ENCODE results near the gene PPOX. TPM values are rescaled to one million over a fixed set of nuclear protein-coding genes. Genes with fewer than 3 reads are reported as not detected.

Gene PPOX
- total RNA-seq, 1 donor from 2014 or later, result 24.9 TPM

DNA sequence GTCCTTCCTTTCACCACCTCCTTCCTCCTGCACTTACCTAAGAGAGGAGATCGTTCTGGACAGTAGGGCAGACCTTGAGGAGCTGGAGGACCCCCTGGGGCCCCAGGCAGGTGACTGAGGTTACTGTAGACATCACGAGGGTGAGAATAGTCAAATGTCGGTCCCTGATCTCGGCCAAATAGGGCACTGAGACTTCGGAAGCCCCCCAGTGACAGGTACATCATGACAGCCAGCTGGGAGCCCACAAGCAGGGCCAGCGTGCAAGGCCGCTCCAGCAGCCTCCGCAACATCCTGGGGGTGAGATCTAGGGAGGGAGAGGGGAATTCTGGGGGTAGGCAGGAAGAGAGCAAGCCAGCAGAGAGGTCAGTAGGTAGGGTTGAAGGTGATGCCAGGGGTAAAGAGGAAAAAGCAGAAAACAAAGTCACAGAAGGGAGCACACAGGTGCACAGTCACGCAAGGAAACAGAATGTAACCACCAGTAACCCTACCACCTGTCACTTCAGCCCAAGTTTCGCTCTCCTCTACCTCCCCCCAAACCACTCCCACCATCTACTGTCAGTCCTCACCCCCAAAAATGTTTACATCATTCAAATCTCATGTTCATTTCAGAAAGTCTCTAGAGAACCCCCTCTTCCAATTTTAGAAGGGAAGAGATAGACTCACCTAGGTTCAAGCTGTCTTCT, 9.7 kb downstream of the PPOX start:
- no peak for DNase-seq (ENCODE audit: low read depth)

DNA sequence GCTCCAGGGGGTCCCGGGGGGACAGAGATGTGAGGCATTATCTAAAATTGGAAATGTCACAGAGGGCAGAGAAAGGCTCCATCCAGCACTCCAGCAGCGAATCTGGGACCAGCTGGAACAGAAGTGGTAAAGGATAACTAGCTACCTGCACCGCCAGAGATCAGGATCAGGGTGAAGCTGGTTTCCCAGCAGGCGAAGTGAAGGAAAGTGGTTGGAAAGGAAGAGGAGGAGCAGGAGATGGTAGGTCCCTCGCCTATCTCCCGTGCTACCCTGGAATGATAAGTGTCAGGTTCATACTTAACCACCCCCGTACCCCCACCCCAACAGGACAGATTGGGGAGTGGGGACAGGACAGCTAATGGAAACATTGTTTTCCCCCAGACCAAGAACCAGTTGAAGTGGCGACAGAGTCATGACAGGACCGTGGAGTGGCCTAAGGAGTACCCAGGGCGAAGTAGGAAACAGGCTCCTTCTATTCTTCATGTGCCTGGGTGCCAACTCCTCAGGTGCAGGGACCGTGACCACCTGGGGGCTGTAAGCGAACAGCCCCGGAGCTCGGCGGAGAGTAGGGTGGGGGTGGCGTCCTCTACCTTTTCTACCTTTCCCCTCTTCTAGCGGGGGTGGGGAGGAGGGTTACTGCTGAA, 10.4 kb downstream of the PPOX start:
- DNase-seq (ENCODE audit: low read depth), result no peak

DNA sequence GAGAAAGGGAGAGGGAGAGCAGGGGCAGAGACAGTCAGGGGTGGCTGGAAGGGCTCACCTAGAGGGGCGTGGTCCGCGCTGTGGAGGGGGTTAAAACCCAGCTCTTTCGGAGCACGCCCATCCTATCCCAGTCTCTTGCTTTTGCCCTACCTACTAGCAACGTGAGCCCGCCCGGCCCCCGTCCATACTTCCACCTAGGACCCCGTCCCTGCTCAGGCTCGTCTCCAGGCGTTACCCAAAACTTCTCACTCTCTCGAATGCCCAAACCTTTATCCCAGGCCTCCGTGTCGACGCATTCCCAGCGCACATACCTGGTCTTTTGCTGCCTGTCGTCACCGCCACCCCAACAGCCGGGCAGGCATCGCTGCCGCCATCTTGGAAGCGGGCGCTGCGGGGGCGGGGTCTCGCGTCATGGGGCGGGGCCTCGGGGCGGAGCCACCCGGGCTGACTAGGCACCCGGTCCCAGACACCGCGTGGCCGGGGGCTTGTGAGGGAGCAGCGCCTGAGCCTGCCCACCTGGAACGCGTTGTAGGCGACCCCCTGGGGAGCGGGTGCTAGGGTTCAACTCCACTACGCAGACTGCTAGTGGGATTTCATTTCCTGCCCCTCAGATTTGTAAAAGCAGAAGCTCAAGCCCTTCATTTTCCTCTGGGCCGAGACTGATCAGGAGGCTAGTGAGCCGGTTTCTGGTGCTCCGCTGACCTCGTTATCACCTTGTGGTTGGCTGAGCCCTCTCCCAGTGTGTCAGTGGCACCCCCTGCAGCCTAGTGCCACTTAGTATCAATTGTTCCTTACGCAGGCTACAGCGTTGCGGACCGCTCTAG, 11.1 kb downstream of the PPOX start, which contains the start of gene B4GALT3:
Gene B4GALT3 (minus strand): TSS at position 396 of the 824 bp plus-strand sequence. CDS start 1,447 bp downstream, outside the sequence.
- DNase-seq (ENCODE audit: low read depth), result peak; percentile 41

DNA sequence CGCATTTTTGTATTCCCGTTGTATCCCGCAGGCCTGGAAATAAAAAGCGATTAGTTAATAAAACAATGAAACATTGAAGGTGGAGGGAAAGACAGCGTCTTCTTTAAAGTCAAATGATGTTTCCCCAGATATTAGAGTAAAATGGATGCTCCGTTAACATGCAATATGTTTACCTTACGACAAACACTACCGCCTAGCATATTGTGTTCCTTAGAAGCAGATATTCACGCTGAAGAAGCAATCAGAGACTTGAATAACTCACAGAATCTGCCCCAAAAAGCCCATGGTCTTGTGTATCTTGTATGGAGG, 11.7 kb downstream of the PPOX start:
- no peak for DNase-seq (ENCODE audit: low read depth)

DNA sequence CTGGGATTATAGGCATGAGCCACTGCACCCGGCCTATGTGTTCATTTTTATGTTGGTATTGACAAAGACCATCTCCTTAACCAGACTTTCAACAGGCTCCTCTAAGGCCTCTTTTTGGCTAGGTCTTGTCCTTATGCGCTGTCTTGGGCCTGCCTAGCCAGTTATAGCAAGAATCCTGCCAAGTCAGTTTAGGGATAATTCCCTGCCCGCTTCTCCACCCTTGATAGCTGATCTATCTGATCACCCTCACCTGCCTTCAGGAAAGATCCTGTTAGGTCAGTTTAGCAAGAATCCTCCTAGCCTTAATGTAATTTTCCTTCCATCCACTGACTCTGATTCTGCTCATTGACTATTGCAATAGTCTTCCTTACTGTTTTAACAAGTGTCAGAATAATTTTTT, 13.5 kb downstream of the PPOX start:
- DNase-seq (ENCODE audit: low read depth), result no peak

DNA sequence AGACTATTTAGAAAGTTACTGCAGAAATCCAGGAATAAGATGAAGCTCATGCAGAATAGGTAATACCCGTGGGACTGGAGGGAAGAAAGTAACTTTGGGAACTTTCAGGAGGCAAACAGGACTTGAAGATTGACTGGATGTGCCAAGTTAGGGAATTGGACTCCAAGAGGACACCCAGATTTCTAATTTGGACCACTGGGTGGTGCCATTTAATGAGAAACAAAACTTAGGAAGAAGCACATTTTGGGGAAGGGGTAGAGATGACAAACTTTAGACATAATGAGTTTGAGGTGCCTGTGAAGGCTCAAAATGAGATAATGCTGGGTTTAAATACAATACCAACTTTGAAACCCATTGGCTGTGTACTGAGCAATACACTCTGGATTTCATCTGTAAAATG, 14.4 kb downstream of the PPOX start:
- DNase-seq (ENCODE audit: low read depth), result no peak

DNA sequence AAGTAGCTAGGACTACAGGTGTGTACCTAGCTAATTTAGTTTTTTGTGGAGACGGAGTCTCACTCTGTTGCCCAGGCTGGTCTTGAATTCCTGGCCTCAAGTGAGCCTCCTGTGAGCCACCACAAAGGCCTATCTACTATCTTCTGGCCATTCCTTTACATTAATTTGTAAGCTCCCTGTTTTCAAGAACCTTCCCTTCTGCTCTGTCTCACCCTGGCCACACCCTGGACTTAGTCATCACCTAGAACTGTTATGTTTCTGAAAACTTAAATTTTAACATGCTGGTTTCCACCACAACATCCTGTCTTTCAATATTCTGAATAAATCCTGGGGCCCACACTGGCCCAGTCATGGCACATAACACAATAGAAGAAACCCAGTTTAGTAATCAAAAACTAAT, 16.0 kb downstream of the PPOX start:
- DNase-seq (ENCODE audit: low read depth), result peak; percentile 40

DNA sequence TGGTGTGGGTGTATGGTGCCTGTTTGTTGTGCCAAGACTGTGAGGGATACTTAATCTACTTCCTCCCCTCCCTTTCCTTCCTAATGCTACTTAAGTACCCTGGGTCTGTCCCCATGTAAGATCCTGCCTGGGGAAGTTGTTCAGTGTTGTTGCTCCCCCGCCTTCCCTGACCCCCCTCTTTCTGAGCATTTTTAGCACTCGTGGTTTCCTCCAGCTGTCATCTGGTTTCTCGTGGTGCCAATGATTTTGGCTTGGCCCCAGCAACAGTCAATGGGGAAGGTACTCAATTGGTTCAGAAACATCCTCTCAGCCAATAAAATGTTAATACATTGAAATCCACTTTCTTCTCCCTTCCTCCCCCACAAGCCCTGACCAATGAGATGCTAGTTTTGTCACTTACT, 19.1 kb downstream of the PPOX start:
- DNase-seq (ENCODE audit: low read depth), result no peak

DNA sequence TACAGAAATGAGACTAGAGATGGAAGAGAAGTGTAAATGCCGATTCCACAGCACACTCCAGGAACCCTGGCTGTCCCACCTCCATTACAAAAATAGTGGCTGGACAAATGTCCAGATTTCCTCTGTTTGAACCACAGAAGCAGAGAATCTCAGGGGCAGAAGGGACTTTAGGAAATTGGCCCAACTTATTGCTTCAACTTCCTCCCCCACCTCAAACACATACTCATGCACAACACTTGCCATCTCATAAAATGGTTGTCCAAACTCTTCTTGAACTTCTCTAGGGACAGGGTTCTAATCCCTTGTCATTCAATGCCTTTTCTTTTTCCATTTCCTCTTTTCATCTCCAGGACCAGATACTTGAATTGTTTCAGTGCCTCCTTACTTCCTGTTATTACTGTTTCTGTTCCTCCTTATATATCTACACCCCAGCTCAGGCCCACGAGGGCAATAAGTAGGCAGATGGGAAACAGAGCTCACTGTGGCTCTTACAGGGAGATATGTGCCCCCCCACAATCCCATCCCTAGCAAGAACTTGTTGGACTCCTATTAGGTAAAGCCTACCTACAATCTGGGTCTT, 19.6 kb downstream of the PPOX start:
- DNase-seq (ENCODE audit: low read depth), result no peak

DNA sequence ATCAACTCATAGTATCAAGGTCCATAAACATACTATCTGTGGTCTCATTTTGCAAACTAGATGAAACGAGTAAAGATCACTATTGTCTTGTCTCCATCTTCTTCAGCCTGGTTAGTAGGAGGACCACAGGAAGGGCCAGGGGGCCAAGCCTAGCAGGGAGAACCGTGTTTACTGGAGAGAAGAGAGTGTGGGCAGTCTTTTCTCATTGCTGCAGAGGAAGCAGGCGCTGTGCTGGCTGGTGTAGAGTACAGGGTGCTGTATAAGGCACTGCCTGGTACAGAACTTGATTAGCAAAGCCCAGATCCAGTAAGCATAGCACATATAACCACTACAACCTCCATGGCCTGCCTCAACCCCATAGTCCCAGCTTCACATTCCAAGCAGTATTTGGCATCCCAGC, 21.1 kb downstream of the PPOX start:
- DNase-seq (ENCODE audit: low read depth), result no peak

DNA sequence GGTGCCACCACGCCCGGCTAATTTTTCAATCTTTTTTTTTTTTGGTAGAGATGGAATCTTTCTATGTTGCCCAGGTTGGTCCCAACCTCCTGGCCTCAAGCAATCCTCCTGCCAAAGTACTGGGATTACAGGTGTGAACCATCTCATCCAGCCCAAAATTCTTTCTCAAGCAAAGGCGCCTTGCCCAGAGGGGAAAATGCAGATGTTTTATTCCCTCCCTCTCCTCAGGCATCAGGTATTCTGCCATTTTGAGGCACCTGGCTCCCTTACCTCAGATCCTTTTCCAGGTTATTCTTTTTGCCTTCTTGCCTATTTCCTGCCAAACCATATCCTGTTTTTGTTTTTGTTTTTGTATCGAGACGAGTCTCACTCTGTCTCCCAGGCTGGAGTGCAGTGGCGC, 22.2 kb downstream of the PPOX start:
- DNase-seq (ENCODE audit: low read depth), result no peak

DNA sequence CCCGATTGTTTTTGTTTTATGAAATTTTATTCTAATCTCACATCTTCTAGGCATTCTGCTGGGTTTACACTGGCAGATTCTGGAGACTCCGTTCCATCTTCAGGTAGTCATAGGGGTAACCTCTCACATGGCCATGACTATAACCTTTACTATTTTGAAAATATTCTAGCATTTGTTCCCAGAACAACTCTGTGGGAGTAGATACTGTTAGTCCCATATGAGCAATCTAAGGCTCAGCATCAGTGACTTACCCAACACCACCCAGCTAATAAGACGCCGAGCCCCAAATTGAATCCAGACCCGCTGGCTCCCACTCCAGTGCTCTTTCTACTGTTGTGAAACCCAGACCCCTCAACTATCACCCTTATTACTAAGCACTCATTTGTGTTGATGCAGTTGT, 22.8 kb downstream of the PPOX start:
- DNase-seq (ENCODE audit: low read depth), result no peak

DNA sequence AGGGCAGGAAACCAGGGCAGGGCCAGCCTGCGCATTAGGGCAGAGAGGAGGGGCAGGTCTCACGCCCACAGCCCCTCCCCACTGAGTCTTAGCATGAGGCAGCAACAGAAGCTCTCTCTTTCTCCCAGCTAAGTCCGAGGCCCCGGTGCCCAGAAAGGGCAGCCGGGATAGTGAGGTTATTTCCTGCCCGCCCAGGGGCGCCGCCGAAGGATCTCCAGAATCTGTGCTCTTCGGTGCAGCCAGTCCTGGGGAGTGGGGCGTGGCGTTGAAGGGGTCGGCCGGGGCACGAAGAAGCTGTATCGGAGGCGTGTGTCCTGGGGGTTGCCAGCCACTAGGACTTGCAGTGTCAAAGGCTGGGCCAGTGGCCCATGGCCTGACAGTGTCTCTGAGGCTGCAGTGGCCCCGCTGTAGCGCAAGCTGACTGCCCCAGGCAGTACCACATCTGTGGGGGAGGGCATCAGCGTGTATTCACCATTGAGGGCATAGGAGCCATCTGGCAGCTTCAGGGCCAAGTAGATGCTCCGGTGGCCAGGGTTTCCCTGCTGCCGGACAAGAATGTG, 24.8 kb downstream of the PPOX start:
- no peak for DNase-seq (ENCODE audit: low read depth)

DNA sequence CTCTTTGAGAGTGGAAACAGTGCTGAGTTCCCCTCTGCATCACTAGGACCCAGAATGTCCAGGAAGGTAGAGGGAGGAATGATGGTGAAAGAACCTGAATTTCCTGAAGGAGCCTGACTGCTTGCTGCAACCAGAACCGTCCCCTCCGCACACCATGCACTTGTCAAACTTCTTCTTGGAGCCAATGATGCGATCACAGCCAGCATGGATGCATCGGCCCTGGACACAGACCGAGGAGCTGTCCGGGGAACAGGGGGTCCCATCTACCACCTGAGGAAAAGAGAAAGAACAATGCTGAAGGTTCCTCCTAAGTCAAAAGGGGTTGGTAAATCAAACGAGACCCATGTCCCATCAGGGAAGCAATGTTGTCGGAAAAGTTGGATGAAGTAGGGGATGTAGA, 25.7 kb downstream of the PPOX start:
- no peak for DNase-seq (ENCODE audit: low read depth)

DNA sequence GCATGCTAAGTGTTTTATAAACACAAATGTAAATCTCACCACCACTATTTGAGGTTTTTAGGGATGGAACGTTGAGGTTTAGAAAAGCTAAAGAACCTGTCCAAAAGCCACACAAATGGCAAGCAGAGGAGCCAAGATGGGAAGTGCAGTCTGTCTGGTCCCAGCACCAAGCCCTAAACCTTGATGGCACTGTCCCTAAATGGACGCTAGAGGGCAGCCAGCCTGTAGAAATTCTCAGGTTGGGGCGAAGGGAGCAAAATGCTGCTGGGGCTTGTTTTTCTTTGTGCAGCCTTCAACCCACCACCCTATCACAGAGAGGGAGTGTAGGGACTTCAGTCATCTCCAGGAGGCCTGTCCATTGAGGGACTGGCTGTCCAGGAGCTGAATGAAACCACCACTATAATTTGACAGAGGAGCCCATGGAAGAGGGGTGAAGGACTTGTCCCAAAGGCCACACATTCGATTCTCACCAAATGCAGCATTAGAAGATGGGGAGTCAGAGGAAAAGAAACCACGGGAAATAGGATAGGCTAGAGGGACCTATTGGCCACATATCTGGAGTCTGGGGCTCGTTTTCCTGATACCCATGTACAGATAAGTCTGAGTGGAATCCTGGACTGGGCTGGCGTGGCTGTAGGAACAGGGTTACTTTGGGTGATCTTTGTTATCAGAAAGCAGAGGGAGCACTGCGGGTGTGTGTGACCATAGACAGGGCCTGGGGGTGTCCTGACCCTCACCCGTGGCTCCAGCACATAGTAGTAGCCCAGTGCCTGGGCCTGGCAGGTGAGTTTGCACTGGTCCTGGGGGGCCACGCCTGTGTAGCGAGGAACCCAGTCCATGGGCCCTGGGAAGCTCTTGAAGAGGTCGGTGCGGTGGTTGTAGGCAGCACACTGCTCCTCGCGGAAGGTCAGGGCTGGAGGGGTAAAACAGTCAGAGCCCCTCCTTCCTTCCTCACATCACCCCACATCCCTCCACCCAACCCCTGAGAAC, 26.5 kb downstream of the PPOX start:
- DNase-seq (ENCODE audit: low read depth), result peak; percentile 51

DNA sequence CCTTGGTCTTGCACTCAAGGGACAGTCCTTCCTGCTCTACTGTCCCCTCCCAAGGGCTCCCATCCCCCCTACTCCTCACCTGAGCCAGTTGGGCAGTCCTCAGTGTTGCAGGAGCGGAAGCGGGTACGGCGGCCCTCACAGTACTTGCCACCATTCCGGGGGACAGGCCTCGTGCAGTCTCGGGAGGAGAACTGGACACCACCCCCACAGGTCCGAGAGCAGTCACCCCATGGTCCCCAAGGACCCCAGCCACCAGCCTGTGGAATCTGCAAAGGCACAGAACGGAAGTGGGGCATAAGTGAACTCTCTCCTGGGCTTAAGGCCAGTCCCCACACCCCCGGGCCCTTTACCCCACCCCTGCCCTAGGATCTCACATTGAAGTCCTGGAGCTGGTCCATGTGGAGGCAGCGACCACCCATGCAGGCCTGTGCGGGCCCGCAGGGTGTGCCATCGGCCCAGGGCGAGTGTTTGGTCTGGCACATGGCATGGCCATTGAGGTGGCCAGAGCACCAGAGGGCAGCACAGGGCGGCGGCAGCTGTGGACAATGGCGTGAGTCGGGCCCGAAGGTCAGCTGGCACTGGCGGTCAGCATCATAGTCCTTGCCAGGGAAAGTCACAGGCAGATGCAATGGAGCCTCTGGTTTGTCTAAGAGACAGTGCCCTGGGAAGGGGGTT, 27.5 kb downstream of the PPOX start:
- DNase-seq (ENCODE audit: low read depth), result no peak

DNA sequence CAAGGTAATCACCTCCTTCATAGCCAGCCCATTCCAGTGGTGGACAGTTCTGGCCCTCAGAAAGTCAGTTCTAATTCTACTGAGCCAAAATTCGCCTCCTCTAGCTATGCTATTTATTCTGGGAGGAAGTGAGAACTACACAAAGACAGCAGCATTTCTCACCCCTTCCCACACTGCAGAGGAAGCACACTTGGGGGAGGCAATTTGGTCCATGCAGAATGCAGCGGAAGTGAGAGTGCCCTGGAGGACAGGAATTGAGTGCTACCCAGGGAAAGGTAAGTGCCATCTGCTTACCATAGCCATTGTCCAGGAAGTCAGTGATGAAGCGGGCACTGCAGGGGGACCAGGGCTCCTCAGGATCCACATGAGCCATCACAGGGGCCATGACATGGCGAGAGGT, 28.9 kb downstream of the PPOX start:
- no peak for DNase-seq (ENCODE audit: low read depth)

DNA sequence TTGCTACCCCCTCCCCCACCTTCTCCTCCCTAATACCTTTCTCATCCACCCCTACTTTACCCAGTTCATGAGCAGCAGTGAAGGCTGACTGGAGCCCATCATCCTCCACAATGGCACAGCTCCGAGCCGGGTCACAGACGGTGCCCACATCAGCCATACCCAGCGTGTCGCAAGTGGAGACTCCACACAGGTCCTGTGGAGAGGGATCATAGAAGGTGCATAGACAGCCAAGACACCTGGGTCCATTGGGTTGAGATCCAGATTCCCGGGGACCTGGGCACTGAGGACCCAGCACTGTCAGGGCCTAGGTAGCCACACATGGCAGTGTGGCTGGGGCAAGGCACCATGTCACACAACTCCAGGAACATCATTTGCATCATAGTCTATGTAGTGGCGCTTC, 29.9 kb downstream of the PPOX start:
- no peak for DNase-seq (ENCODE audit: low read depth)

DNA sequence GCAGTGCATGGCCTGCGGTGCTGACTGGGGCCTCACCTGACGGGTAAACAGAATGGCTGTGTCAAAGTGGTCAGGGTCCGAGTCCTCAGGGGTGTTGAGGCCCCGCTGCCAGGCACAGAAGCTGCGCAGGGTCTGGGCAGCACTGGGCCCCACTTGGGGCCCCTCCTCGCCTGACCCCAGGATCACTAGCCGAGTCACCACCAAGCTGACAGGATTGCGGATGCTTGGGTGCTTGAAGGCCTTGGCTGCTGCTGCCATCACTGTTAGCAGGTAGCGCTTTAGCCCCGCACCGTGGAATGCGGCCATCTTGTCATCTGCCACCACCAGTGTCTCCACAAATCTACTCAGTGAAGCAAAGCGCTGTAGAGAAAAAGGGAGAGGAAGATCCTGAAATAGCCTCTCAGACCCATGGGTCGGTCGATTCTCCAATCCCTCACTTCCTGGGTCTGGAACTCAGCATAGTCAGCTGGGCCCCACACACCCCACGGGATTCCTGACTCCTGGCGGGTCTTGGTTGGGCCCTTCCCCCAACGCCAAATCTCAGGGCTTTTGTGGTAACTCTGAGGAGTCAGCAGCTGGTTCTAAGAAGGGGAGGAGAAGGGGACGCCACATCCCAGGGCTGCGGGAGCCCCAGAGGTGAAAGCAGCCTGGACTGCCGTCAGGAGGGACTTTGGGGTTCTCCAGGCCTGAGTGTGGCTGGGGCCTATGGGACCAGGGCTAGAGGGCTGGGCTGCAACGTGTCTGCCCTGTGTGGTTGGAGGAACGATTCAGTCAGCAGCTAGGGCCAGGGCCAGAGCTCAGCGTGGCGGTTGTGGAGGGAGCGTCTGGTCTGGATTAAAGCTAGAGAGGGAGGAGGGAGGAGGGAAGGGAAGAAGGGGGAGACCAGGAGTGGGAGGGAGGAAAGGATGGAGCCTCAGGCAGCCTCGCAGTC, 30.6 kb downstream of the PPOX start:
- DNase-seq (ENCODE audit: low read depth), result no peak

Data from renal cortical epithelial cell (primary cell).